Esophagus (tissue), 2 donors: ENCODE measurements around the gene CRISP2. TPM values are rescaled to one million over a fixed set of nuclear protein-coding genes. Genes with fewer than 3 reads are reported as not detected.

ENCODE experiments used
- H3K27ac ChIP-seq, 2 donors: one replicate each; pipeline ENCODE4 v1.5.1; 2013; ENCODE audit warnings: low read depth in 2 of 2, mild to moderate bottlenecking in 2 of 2, inconsistent platforms in 1 of 2, low read length in 1 of 2, moderate library complexity in 1 of 2
- H3K27me3 ChIP-seq, 2 donors: one replicate each; pipeline ENCODE4 v1.6.1; 2013; ENCODE audit warnings: low read length in 2 of 2, control low read depth in 1 of 2, mild to moderate bottlenecking in 1 of 2; ENCODE audit not compliant: insufficient read depth in 2 of 2, control insufficient read depth in 1 of 2
- H3K36me3 ChIP-seq, 2 donors: one replicate each; pipeline ENCODE4 v1.6.1; 2013; ENCODE audit warnings: low read length in 1 of 2; ENCODE audit not compliant: control insufficient read depth in 2 of 2, insufficient read depth in 2 of 2
- H3K4me1 ChIP-seq, 2 donors: one replicate each; pipeline ENCODE4 v1.6.1; 2013; ENCODE audit warnings: low read length in 1 of 2; ENCODE audit not compliant: control insufficient read depth in 2 of 2, insufficient read depth in 2 of 2
- H3K4me3 ChIP-seq, 2 donors: one replicate each; pipeline ENCODE4 v1.5.1; 2013; ENCODE audit warnings: low read length in 2 of 2, mild to moderate bottlenecking in 2 of 2, low read depth in 1 of 2, moderate library complexity in 1 of 2
- H3K9me3 ChIP-seq, 2 donors: one replicate each; pipeline ENCODE4 v1.6.1; 2013; ENCODE audit warnings: mild to moderate bottlenecking in 2 of 2, low read depth in 1 of 2, low read length in 1 of 2, moderate library complexity in 1 of 2; ENCODE audit not compliant: control insufficient read depth in 2 of 2, insufficient read depth in 1 of 2
- WGBS, 2 donors: extraction: QIAGEN DNeasy Blood & Tissue Kit; methylation state at CpG; one replicate each; pipeline ENCODE4 v1.1.7; 2013; 5-methylcytosine and 5-hydroxymethylcytosine counted together
- polyA plus RNA-seq, 2 donors: library from polyadenylated mRNA; stranded (reverse); fragments of 200-250 nt; gene quantifications; one replicate each; pipeline ENCODE4 v1.2.3, GENCODE V29; 2013
- donor health status: healthy with polysubstance abuse.
- donor health status: Bipolar disorder and iron deficiency.

Gene CRISP2
- polyA plus RNA-seq, 2 donors, result 1.0 to 3.1 TPM

GRCh38 chr6:49646130-49646824, 67.1 kb downstream of the CRISP2 start:
- no peaks in the 10 kb centered on the region for H3K36me3 ChIP-seq
- H3K27ac ChIP-seq, result no peak overlapping the region
- no peaks in the 10 kb centered on the region for H3K27me3 ChIP-seq
- H3K4me3 ChIP-seq, result no peak overlapping the region
- H3K4me1 ChIP-seq, result no peaks in the 10 kb centered on the region
- no peaks in the 10 kb centered on the region for H3K9me3 ChIP-seq
- WGBS, 2 donors, result 78 to 86% methylated on average over 3 of the region's 3 CpGs

- no peak overlapping the region for H3K27ac ChIP-seq
- no peaks in the 10 kb centered on the region for H3K9me3 ChIP-seq
- no peaks in the 10 kb centered on the region for H3K36me3 ChIP-seq
- 76 to 81% methylated on average over 3 of the region's 3 CpGs for WGBS, 2 donors
- no peaks in the 10 kb centered on the region for H3K27me3 ChIP-seq
- H3K4me3 ChIP-seq, result no peak overlapping the region
- H3K4me1 ChIP-seq, result no peaks in the 10 kb centered on the region
These were observed 68.2 kb downstream of the CRISP2 start for GRCh38 chr6:49645139-49645538.

Other genes starting within 250 kb of the CRISP2 start
- not detected for gene GLYATL3, start 213.6 kb downstream of the CRISP2 start, polyA plus RNA-seq
- gene C6orf141, start 162.9 kb downstream of the CRISP2 start, polyA plus RNA-seq, result 1 to 10 TPM; 4.9 to 9.7 TPM
- under 1 TPM; 0.05 to 0.06 TPM for gene RHAG, start 76.7 kb downstream of the CRISP2 start, polyA plus RNA-seq
- gene CRISP3, start 30.8 kb upstream of the CRISP2 start, polyA plus RNA-seq, result 100 to 1,000 TPM; 144 to 176 TPM
- not detected for gene PGK2, start 73.7 kb upstream of the CRISP2 start, polyA plus RNA-seq
- not detected for gene CRISP1, start 153.0 kb upstream of the CRISP2 start, polyA plus RNA-seq